H9 (cell line): ENCODE data around the gene TMC6. TPM values are rescaled to one million over a fixed set of nuclear protein-coding genes. Genes with fewer than 3 reads are reported as not detected.

Experiments
- DNase-seq: peaks from one replicate; pipeline ENCODE4 v3.0.0-alpha.2; 2017
- H2AFZ ChIP-seq: one replicate; pipeline ENCODE4 v1.6.1; 2013; ENCODE audit warnings: mild to moderate bottlenecking, low read length, control low read depth, moderate library complexity
- H2AK5ac ChIP-seq: 2 replicates; pipeline ENCODE4 v1.6.1; 2013; ENCODE audit warnings: low read length, control low read depth, mixed read lengths; ENCODE audit not compliant: insufficient read length
- H2BK120ac ChIP-seq: one replicate; pipeline ENCODE4 v1.6.1; 2013; ENCODE audit warnings: low read depth, mild to moderate bottlenecking, low read length, control low read depth, inconsistent platforms; ENCODE audit not compliant: poor library complexity, severe bottlenecking
- H2BK12ac ChIP-seq: 2 replicates; pipeline ENCODE4 v1.6.1; 2013; ENCODE audit warnings: low read length, control low read depth, mixed read lengths, low read depth; ENCODE audit not compliant: insufficient read length
- H2BK15ac ChIP-seq: 2 replicates; pipeline ENCODE4 v1.6.1; 2013; ENCODE audit warnings: low read depth, low read length, control low read depth
- H2BK20ac ChIP-seq: one replicate; pipeline ENCODE4 v1.6.1; 2013; ENCODE audit warnings: low read depth, mild to moderate bottlenecking, low read length, control low read depth, inconsistent platforms; ENCODE audit not compliant: poor library complexity, severe bottlenecking
- H2BK5ac ChIP-seq: 2 replicates; pipeline ENCODE4 v1.6.1; 2013; ENCODE audit warnings: low read length, control low read depth, mixed read lengths; ENCODE audit not compliant: insufficient read length
- H3K14ac ChIP-seq: 2 replicates; pipeline ENCODE4 v1.6.1; 2013; ENCODE audit warnings: low read length, control low read depth; ENCODE audit not compliant: insufficient read depth
- H3K18ac ChIP-seq: 2 replicates; pipeline ENCODE4 v1.6.1; 2013; ENCODE audit warnings: low read depth, mild to moderate bottlenecking, mixed read lengths, low read length, control low read depth; ENCODE audit not compliant: insufficient read length
- H3K23ac ChIP-seq: 2 replicates; pipeline ENCODE4 v1.6.1; 2013; ENCODE audit warnings: low read length, control low read depth, mixed read lengths, low read depth; ENCODE audit not compliant: insufficient read length
- H3K23me2 ChIP-seq: 2 replicates; pipeline ENCODE4 v1.6.1; 2013; ENCODE audit warnings: low read depth, mild to moderate bottlenecking, mixed read lengths, low read length, control low read depth; ENCODE audit not compliant: insufficient read length, poor library complexity, severe bottlenecking
- H3K27ac ChIP-seq: 2 replicates; pipeline ENCODE4 v1.5.1; 2013; ENCODE audit warnings: low read length, control low read depth, mixed read lengths, low read depth; ENCODE audit not compliant: insufficient read length
- H3K27me3 ChIP-seq: 2 replicates; pipeline ENCODE4 v1.6.1; 2013; ENCODE audit warnings: low read length, control low read depth, inconsistent platforms; ENCODE audit not compliant: insufficient read depth
- H3K4ac ChIP-seq: 2 replicates; pipeline ENCODE4 v1.6.1; 2013; ENCODE audit warnings: low read depth, mild to moderate bottlenecking, control low read depth, inconsistent platforms, low read length, moderate library complexity
- H3K4me1 ChIP-seq: 2 replicates; pipeline ENCODE4 v1.6.1; 2013; ENCODE audit warnings: low read length, control low read depth, inconsistent platforms; ENCODE audit not compliant: insufficient read depth
- H3K4me2 ChIP-seq: 2 replicates; pipeline ENCODE4 v1.6.1; 2013; ENCODE audit warnings: low read length, control low read depth, mixed read lengths; ENCODE audit not compliant: insufficient read length, insufficient read depth
- H3K56ac ChIP-seq: 2 replicates; pipeline ENCODE4 v1.6.1; 2013; ENCODE audit warnings: low read depth, mild to moderate bottlenecking, mixed read lengths, low read length, control low read depth; ENCODE audit not compliant: insufficient read length
- H3K79me1 ChIP-seq: 2 replicates; pipeline ENCODE4 v1.6.1; 2013; ENCODE audit warnings: low read depth, mild to moderate bottlenecking, moderate library complexity, low read length, control low read depth, inconsistent platforms; ENCODE audit not compliant: insufficient read depth, poor library complexity, severe bottlenecking
- H3K79me2 ChIP-seq: 2 replicates; pipeline ENCODE4 v1.6.1; 2013; ENCODE audit warnings: low read length, control low read depth, inconsistent platforms; ENCODE audit not compliant: insufficient read depth
- H3K9ac ChIP-seq: 2 replicates; pipeline ENCODE4 v1.6.1; 2013; ENCODE audit warnings: low read length, control low read depth, mixed read lengths; ENCODE audit not compliant: insufficient read length; ENCODE audit errors: extremely low read depth
- H3K9me3 ChIP-seq: one replicate; pipeline ENCODE4 v1.6.1; 2013; ENCODE audit warnings: low read depth, low read length, inconsistent platforms; ENCODE audit not compliant: control insufficient read depth
- H3T11ph ChIP-seq: one replicate; pipeline ENCODE4 v1.6.1; 2013; ENCODE audit warnings: mild to moderate bottlenecking, low read length, control low read depth, inconsistent platforms
- H4K20me1 ChIP-seq: one replicate; pipeline ENCODE4 v1.6.1; 2013; ENCODE audit not compliant: control insufficient read depth, insufficient read length, insufficient read depth
- H4K5ac ChIP-seq: 2 replicates; pipeline ENCODE4 v1.6.1; 2013; ENCODE audit warnings: low read depth, mild to moderate bottlenecking, mixed read lengths, low read length, control low read depth; ENCODE audit not compliant: insufficient read length
- H4K8ac ChIP-seq: replicated peaks from 2 replicates; pipeline ENCODE4 v1.6.1; 2013; ENCODE audit warnings: low read length, control low read depth, mixed read lengths, low read depth; ENCODE audit not compliant: insufficient read length
- H4K91ac ChIP-seq: 2 replicates; pipeline ENCODE4 v1.6.1; 2013; ENCODE audit warnings: low read depth, mild to moderate bottlenecking, moderate library complexity, mixed read lengths, low read length, control low read depth; ENCODE audit not compliant: insufficient read length
- H3K27ac Mint-ChIP-seq, 3 experiments: 2 replicates in 2 of 3; 3 replicates in 1 of 3; pipeline ENCODE4 v1.8.0; 2020 to 2021; ENCODE audit warnings: mixed read lengths in 3 of 3, mild to moderate bottlenecking in 1 of 3, moderate library complexity in 1 of 3
- H3K27me3 Mint-ChIP-seq: 2 replicates; pipeline ENCODE4 v1.8.0; 2021; ENCODE audit warnings: low read depth, mild to moderate bottlenecking, moderate library complexity, mixed read lengths
- H3K36me3 Mint-ChIP-seq, 3 experiments: 2 replicates in 2 of 3; 3 replicates in 1 of 3; pipeline ENCODE4 v1.8.0; 2020 to 2021; ENCODE audit warnings: low read depth in 3 of 3, mixed read lengths in 3 of 3; ENCODE audit not compliant: insufficient read depth in 1 of 3
- H3K4me1 Mint-ChIP-seq, 2 experiments: 2 replicates each; pipeline ENCODE4 v1.8.0; 2020; ENCODE audit warnings: mixed read lengths in 2 of 2
- H3K4me3 Mint-ChIP-seq, 2 experiments: 2 replicates in 1 of 2; 3 replicates in 1 of 2; pipeline ENCODE4 v1.8.0; 2020 to 2021; ENCODE audit warnings: mild to moderate bottlenecking in 2 of 2, mixed read lengths in 2 of 2, moderate library complexity in 1 of 2
- H3K9me3 Mint-ChIP-seq, 2 experiments: 2 replicates in 1 of 2; 3 replicates in 1 of 2; pipeline ENCODE4 v1.8.0; 2020; ENCODE audit warnings: mild to moderate bottlenecking in 2 of 2, mixed read lengths in 2 of 2, moderate library complexity in 1 of 2
- CTCF ChIP-seq: fragments of 200-600 bp; sonication (generic); conservative IDR thresholded peaks from 3 replicates; pipeline ENCODE4 v1.8.0; 2021; ENCODE audit warnings: antibody characterized with exemption, mild to moderate bottlenecking
- WGBS: extraction: QIAGEN DNeasy Blood & Tissue Kit; methylation state at CpG from one replicate; pipeline ENCODE4 v1.1.7; 2013; ENCODE audit warnings: missing lambda C conversion rate, low lambda C conversion rate, mixed read lengths; ENCODE audit not compliant: insufficient read length; ENCODE audit errors: extremely low coverage; 5-methylcytosine and 5-hydroxymethylcytosine counted together
- total RNA-seq: library from RNA; stranded (reverse); gene quantifications from 2 replicates; pipeline ENCODE4 v1.2.1, GENCODE V29; 2021

TMC6 gene
- total RNA-seq, 1 experiment from 2014 or later, result 86.8 TPM

GRCh38 chr17:78111727-78112517 lies 16.6 kb downstream of the TMC6 start:
- Histone ChIP-seq H3K14ac (no peak overlapping the region), H3K56ac (no peak overlapping the region), H3K9ac (no peak overlapping the region), H4K20me1 (no peaks in the 10 kb centered on the region), H3K27ac (no peak overlapping the region), H3K27me3 (no peaks in the 10 kb centered on the region), H3K23me2 (no peaks in the 10 kb centered on the region), H3K18ac (no peak overlapping the region), H3K79me1 (no peaks in the 10 kb centered on the region), H2BK15ac (no peak overlapping the region), H3K23ac (no peak overlapping the region), H4K91ac (no peak overlapping the region), H3K79me2 (no peaks in the 10 kb centered on the region), H2BK5ac (no peak overlapping the region), H2AK5ac (no peak overlapping the region), H2BK12ac (no peak overlapping the region), H3K4me1 (no peaks in the 10 kb centered on the region), H3K9me3 (no peaks in the 10 kb centered on the region), H2BK120ac (no peak overlapping the region), H2BK20ac (no peak overlapping the region), H2AFZ (no peak overlapping the region), H4K8ac (no peak overlapping the region), H3K4me2 (no peak overlapping the region), H4K5ac (no peak overlapping the region), H3T11ph (no peak overlapping the region), H3K4ac (no peak overlapping the region)
- no peaks in the 10 kb centered on the region; the same call in 1 of the 2 replicates for H3K27me3 Mint-ChIP-seq
- peaks cover 2% of the 10 kb centered on the region in 2 experiments; a peak in 3 of 4 replicates for H3K4me1 Mint-ChIP-seq
- no peak overlapping the region for H3K4me3 Mint-ChIP-seq
- H3K27ac Mint-ChIP-seq, result peak overlapping the region in 1 of 3 experiments; percentile 93; a peak in 1 of 7 replicates
- no peaks in the 10 kb centered on the region for H3K9me3 Mint-ChIP-seq
- no CpG with 5 or more reads among the region's 28 CpGs for WGBS
- H3K36me3 Mint-ChIP-seq, result peaks cover under 1 to 38% (median 10%) of the 10 kb centered on the region in 3 experiments; a peak in 4 of 7 replicates
- TF ChIP-seq CTCF, result no peak
- DNase-seq, result no peak
